WTC11 (cell line): ENCODE measurements around the gene COL6A3. TPM values are rescaled to one million over a fixed set of nuclear protein-coding genes. Genes with fewer than 3 reads are reported as not detected.

Source experiments
- ATAC-seq: fragments of 200-7000 bp; cut with Tn5 transposase; 2 replicates; pipeline ENCODE4 v1.10.0; 2021; ENCODE audit warnings: mild to moderate bottlenecking, moderate library complexity
- CTCF ChIA-PET: fragments of 300-600 bp; sonication (Branson Sonifier 250); formaldehyde crosslinking; loops from one replicate; lab custom pipeline; 2021; ENCODE audit warnings: antibody characterized with exemption; lab: Charles Lee
- POLR2A ChIA-PET: fragments of 350-600 bp; sonication (Branson Sonifier 250); formaldehyde crosslinking; loops from one replicate; lab custom pipeline; 2021; ENCODE audit warnings: antibody characterized with exemption; lab: Charles Lee
- DNase-seq: peaks from one replicate; pipeline ENCODE4 v3.0.0; 2021; ENCODE audit warnings: low spot score
- H3K27ac Mint-ChIP-seq: 2 replicates; pipeline ENCODE4 v1.8.0; 2021; ENCODE audit warnings: mixed read lengths
- H3K27me3 Mint-ChIP-seq: 2 replicates; pipeline ENCODE4 v1.8.0; 2021; ENCODE audit warnings: low read depth, mild to moderate bottlenecking, moderate library complexity, mixed read lengths
- H3K36me3 Mint-ChIP-seq: 2 replicates; pipeline ENCODE4 v1.8.0; 2021; ENCODE audit warnings: mixed read lengths
- H3K4me1 Mint-ChIP-seq: 2 replicates; pipeline ENCODE4 v1.8.0; 2022; ENCODE audit warnings: mixed read lengths
- H3K4me3 Mint-ChIP-seq: 2 replicates; pipeline ENCODE4 v1.8.0; 2021; ENCODE audit warnings: mild to moderate bottlenecking, moderate library complexity, mixed read lengths
- H3K9me3 Mint-ChIP-seq: 2 replicates; pipeline ENCODE4 v1.8.0; 2021; ENCODE audit warnings: mixed read lengths
- AR ChIP-seq: fragments of 250-450 bp; sonication (Bioruptor Pico); IDR thresholded peaks from 2 replicates; pipeline ENCODE4 v1.9.0; 2021; ENCODE audit warnings: mild to moderate bottlenecking
- ARID4B ChIP-seq: sonication (generic); formaldehyde crosslinking; IDR thresholded peaks from 2 replicates; pipeline ENCODE4 v1.8.0; 2023; ENCODE audit warnings: missing genetic modification reagents, mild to moderate bottlenecking, borderline replicate concordance
- CREM ChIP-seq: sonication (generic); formaldehyde crosslinking; IDR thresholded peaks from 2 replicates; pipeline ENCODE4 v1.8.1; 2022; ENCODE audit warnings: mild to moderate bottlenecking, missing genetic modification reagents, moderate library complexity
- CTCF ChIP-seq: fragments of 200-600 bp; IDR thresholded peaks from 2 replicates; pipeline ENCODE4 v1.8.0; 2022; ENCODE audit warnings: antibody characterized with exemption
- ESRRA ChIP-seq: sonication (generic); formaldehyde crosslinking; IDR thresholded peaks from 2 replicates; pipeline ENCODE4 v1.8.1; 2022; ENCODE audit warnings: mild to moderate bottlenecking, missing genetic modification reagents, borderline replicate concordance
- GABPB1 ChIP-seq: sonication (generic); formaldehyde crosslinking; IDR thresholded peaks from 2 replicates; pipeline ENCODE4 v1.8.1; 2023; ENCODE audit warnings: mild to moderate bottlenecking, missing genetic modification reagents
- PRRX2 ChIP-seq: fragments of 250-450 bp; sonication (Bioruptor Pico); IDR thresholded peaks from 2 replicates; pipeline ENCODE4 v1.8.0; 2021; ENCODE audit warnings: mild to moderate bottlenecking
- SOX15 ChIP-seq: fragments of 250-450 bp; sonication (Bioruptor Pico); IDR thresholded peaks from 2 replicates; pipeline ENCODE4 v1.9.0; 2021; ENCODE audit warnings: mild to moderate bottlenecking
- SP1 ChIP-seq: sonication (generic); formaldehyde crosslinking; conservative IDR thresholded peaks from 2 replicates; pipeline ENCODE4 v1.8.1; 2022; ENCODE audit warnings: missing genetic modification reagents
- TCF7 ChIP-seq: sonication (generic); formaldehyde crosslinking; IDR thresholded peaks from 2 replicates; pipeline ENCODE4 v1.8.0; 2022; ENCODE audit warnings: mild to moderate bottlenecking, low read depth, missing genetic modification reagents, moderate library complexity
- TEAD1 ChIP-seq: sonication (generic); formaldehyde crosslinking; IDR thresholded peaks from 2 replicates; pipeline ENCODE4 v1.8.0; 2022; ENCODE audit warnings: mild to moderate bottlenecking, missing genetic modification reagents
- TEAD4 ChIP-seq: sonication (generic); formaldehyde crosslinking; IDR thresholded peaks from 2 replicates; pipeline ENCODE4 v1.8.0; 2022; ENCODE audit warnings: mild to moderate bottlenecking, missing genetic modification reagents
- TP53 ChIP-seq: sonication (generic); formaldehyde crosslinking; IDR thresholded peaks from 2 replicates; pipeline ENCODE4 v1.8.1; 2023; ENCODE audit warnings: mild to moderate bottlenecking, missing genetic modification reagents
- ZNF263 ChIP-seq: sonication (generic); formaldehyde crosslinking; IDR thresholded peaks from 2 replicates; pipeline ENCODE4 v1.8.1; 2022; ENCODE audit warnings: low read depth, mild to moderate bottlenecking, moderate library complexity, missing genetic modification reagents
- ZNF416 ChIP-seq: fragments of 250-450 bp; sonication (Bioruptor Pico); IDR thresholded peaks from 2 replicates; pipeline ENCODE4 v1.9.0; 2021; ENCODE audit warnings: mild to moderate bottlenecking, inconsistent platforms
- ZNF532 ChIP-seq: fragments of 250-450 bp; sonication (Bioruptor Pico); IDR thresholded peaks from 2 replicates; pipeline ENCODE4 v1.9.0; 2021; ENCODE audit warnings: mild to moderate bottlenecking, borderline replicate concordance
- total RNA-seq: library from RNA; stranded (reverse); gene quantifications from 3 replicates; pipeline ENCODE4 v1.2.3, GENCODE V29; 2021

COL6A3 gene
- total RNA-seq, 1 experiment from 2014 or later = 2.6 TPM

- ATAC-seq = no peak
- TF ChIP-seq ARID4B (no peak), ESRRA (CRISPR knock-in tag) (no peak), ZNF263 (CRISPR knock-in tag) (no peak), CREM (no peak), SP1 (CRISPR knock-in tag) (no peak), AR (no peak), GABPB1 (CRISPR knock-in tag) (no peak), TCF7 (CRISPR knock-in tag) (no peak), TEAD1 (no peak), ZNF416 (CRISPR knock-in tag) (no peak), TP53 (CRISPR knock-in tag) (no peak), TEAD4 (CRISPR knock-in tag) (no peak), SOX15 (CRISPR knock-in tag) (no peak), PRRX2 (CRISPR knock-in tag) (no peak), ZNF532 (CRISPR knock-in tag) (no peak), CTCF (no peak)
- TF ChIP-seq, all 79 proteins: peak for 0
- no peaks in the 10 kb centered on the region for H3K4me1 Mint-ChIP-seq
- H3K36me3 Mint-ChIP-seq = peaks cover 23% of the 10 kb centered on the region
- H3K4me3 Mint-ChIP-seq = no peak overlapping the region
- H3K27me3 Mint-ChIP-seq = peaks cover 5% of the 10 kb centered on the region; the same call in 1 of the 2 replicates
- DNase-seq = no peak
- ChIA-PET CTCF (no interaction called here), POLR2A (no interaction called here)
- H3K27ac Mint-ChIP-seq = no peak overlapping the region
- peaks cover 49% of the 10 kb centered on the region for H3K9me3 Mint-ChIP-seq
These were observed 108.4 kb downstream of the COL6A3 start for GRCh38 chr2:237305579-237305978.
